Sigmoid colon (tissue), 7 donors: Measurements from ENCODE around the gene PRTFDC1. TPM values are rescaled to one million over a fixed set of nuclear protein-coding genes. Genes with fewer than 3 reads are reported as not detected.

Experiments used
- DNase-seq: peaks from one replicate; pipeline ENCODE4 v3.0.0-alpha.2; 2019
- H3K27ac ChIP-seq, 4 donors: fragments of 200-600 bp; sonication (generic); one replicate each; pipeline ENCODE4 v1.5.1; 2016 to 2019; ENCODE audit warnings: mild to moderate bottlenecking in 1 of 4
- H3K27me3 ChIP-seq, 3 donors: fragments of 200-600 bp; sonication (generic); one replicate each; pipeline ENCODE4 v1.5.1; 2019; ENCODE audit warnings: mild to moderate bottlenecking in 1 of 3
- H3K36me3 ChIP-seq, 4 donors: fragments of 200-600 bp; sonication (generic); one replicate each; pipeline ENCODE4 v1.5.1; 2016 to 2019
- H3K4me1 ChIP-seq, 4 donors: fragments of 200-600 bp; sonication (generic); one replicate each; pipeline ENCODE4 v1.5.1; 2017 to 2019
- H3K4me3 ChIP-seq, 4 donors: fragments of 200-600 bp; sonication (generic); one replicate each; pipeline ENCODE4 v1.5.1; 2017 to 2019; ENCODE audit warnings: mild to moderate bottlenecking in 2 of 4, moderate library complexity in 1 of 4
- H3K9me3 ChIP-seq, 4 donors: fragments of 200-600 bp in 3 of 4; sonication (generic) in 3 of 4; one replicate each; pipeline versions ENCODE4 v1.5.1 to v1.6.1; 2013 to 2019
- EP300 ChIP-seq, 4 donors: sonication (generic); formaldehyde crosslinking; IDR thresholded peaks; one replicate each; pipeline ENCODE4 v1.6.1; 2017; ENCODE audit warnings: antibody characterized with exemption in 4 of 4
- POLR2A ChIP-seq, 2 donors: fragments of 450-650 bp; IDR thresholded peaks; one replicate each; pipeline ENCODE4 v1.6.1; 2016; ENCODE audit warnings: antibody characterized with exemption in 2 of 2, mild to moderate bottlenecking in 2 of 2, moderate library complexity in 2 of 2
- POLR2AphosphoS5 ChIP-seq, 4 donors: sonication (generic); formaldehyde crosslinking; IDR thresholded peaks; one replicate each; pipeline ENCODE4 v1.6.1; 2017; ENCODE audit warnings: antibody characterized with exemption in 4 of 4
- WGBS, 2 donors: extraction: QIAGEN DNeasy Blood & Tissue Kit; methylation state at CpG; one replicate each; pipeline ENCODE4 v1.1.7; 2013; 5-methylcytosine and 5-hydroxymethylcytosine counted together
- intact Hi-C: fragments of 100-400 bp; cut with DNase I; formaldehyde crosslinking; loops from one replicate; pipeline ENCODE4 v1.15.1; 2023
- polyA plus RNA-seq, 3 donors: library from polyadenylated mRNA; stranded (reverse); fragments of 200-250 nt; gene quantifications; one replicate each; pipeline ENCODE4 v1.2.3, GENCODE V29; 2013
- total RNA-seq, 4 donors: library from RNA; depleted of rRNA; stranded (reverse); fragments of >200 nt; gene quantifications; one replicate each; pipeline ENCODE4 v1.1.0, GENCODE V29; 2016
- TF ChIP-seq, protein P1 (sequence below), 4 experiments: fragments of 450-650 bp in 3 of 4; fragments of 200-600 bp in 1 of 4; IDR thresholded peaks; one replicate each; pipeline ENCODE4 v1.5.1; 2016 to 2019; ENCODE audit warnings: antibody characterized with exemption in 4 of 4, mild to moderate bottlenecking in 3 of 4, moderate library complexity in 2 of 4
- donor health status: healthy with polysubstance abuse.
- donor health status: Bipolar disorder and iron deficiency.
- donor health status: healthy.

Gene PRTFDC1
- total and polyA plus RNA-seq, 7 donors: 6.0 to 17.2 (median 9.6) TPM

DNA sequence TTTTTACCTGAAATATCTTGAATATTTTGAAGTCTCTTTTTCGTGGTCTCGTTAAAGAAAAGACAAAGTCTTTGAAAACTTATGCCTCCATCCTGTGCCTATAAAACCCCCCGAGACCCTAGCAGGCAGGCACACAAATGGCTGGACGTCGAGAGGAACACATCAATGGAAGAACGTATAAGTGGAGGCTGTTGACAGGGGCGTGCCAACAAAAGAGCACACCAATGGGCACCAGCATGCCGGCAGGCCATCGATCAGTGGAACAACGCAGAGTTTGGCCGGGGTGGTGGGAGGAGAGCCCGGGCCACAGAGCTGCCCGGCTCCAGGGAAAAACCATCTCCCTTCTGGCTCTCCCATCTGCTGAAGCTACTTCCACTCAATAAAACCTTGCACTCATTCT lies 38.9 kb upstream of the PRTFDC1 start:
- Histone ChIP-seq H3K4me1 (no peaks in the 10 kb centered on the region), H3K36me3 (no peaks in the 10 kb centered on the region), H3K27ac (no peak overlapping the region), H3K27me3 (no peaks in the 10 kb centered on the region), H3K9me3 (no peaks in the 10 kb centered on the region), H3K4me3 (no peak overlapping the region)
- intact Hi-C loops: no loop called here
- no peak for DNase-seq
- WGBS, 2 donors: 94% methylated on average over 13 of the region's 13 CpGs
- TF ChIP-seq, protein P1, sequence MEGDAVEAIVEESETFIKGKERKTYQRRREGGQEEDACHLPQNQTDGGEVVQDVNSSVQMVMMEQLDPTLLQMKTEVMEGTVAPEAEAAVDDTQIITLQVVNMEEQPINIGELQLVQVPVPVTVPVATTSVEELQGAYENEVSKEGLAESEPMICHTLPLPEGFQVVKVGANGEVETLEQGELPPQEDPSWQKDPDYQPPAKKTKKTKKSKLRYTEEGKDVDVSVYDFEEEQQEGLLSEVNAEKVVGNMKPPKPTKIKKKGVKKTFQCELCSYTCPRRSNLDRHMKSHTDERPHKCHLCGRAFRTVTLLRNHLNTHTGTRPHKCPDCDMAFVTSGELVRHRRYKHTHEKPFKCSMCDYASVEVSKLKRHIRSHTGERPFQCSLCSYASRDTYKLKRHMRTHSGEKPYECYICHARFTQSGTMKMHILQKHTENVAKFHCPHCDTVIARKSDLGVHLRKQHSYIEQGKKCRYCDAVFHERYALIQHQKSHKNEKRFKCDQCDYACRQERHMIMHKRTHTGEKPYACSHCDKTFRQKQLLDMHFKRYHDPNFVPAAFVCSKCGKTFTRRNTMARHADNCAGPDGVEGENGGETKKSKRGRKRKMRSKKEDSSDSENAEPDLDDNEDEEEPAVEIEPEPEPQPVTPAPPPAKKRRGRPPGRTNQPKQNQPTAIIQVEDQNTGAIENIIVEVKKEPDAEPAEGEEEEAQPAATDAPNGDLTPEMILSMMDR (IDR thresholded peaks at IDR 0.05): no peak
- TF ChIP-seq EP300 (IDR thresholded peaks at IDR 0.05): no peak
- no peak for TF ChIP-seq POLR2AphosphoS5 (IDR thresholded peaks at IDR 0.05)
- TF ChIP-seq POLR2A (IDR thresholded peaks at IDR 0.05): no peak

GRCh38 chr10:24989867-24990266 lies 37.5 kb upstream of the PRTFDC1 start:
- TF ChIP-seq, protein P1 (IDR thresholded peaks at IDR 0.05): peak in 1 of 4 experiments; percentile 25
- TF ChIP-seq POLR2AphosphoS5 (IDR thresholded peaks at IDR 0.05): no peak
- WGBS, 2 donors: 28 to 41% methylated on average over 1 of the region's 1 CpG
- Histone ChIP-seq H3K4me1 (no peaks in the 10 kb centered on the region), H3K9me3 (no peaks in the 10 kb centered on the region), H3K27me3 (no peaks in the 10 kb centered on the region), H3K4me3 (no peak overlapping the region), H3K36me3 (no peaks in the 10 kb centered on the region), H3K27ac (no peak overlapping the region)
- intact Hi-C loops: loop anchor here (2.0 kb wide), 1 partner anchor 347 kb away; no protein-coding TSS in a partner anchor
- DNase-seq: no peak

GRCh38 chr10:24988831-24989640 lies 36.6 kb upstream of the PRTFDC1 start:
- intact Hi-C loops: loop anchor here (2.0 kb wide), 1 partner anchor 346 kb away; no protein-coding TSS in a partner anchor
- DNase-seq: no peak
- no peaks in the 10 kb centered on the region for H3K9me3 ChIP-seq
- no peaks in the 10 kb centered on the region for H3K4me1 ChIP-seq
- WGBS, 2 donors: 68 to 86% methylated on average over 12 of the region's 12 CpGs
- no peaks in the 10 kb centered on the region for H3K27me3 ChIP-seq
- H3K27ac ChIP-seq: no peak overlapping the region
- TF ChIP-seq POLR2AphosphoS5 (IDR thresholded peaks at IDR 0.05) (no peak), EP300 (IDR thresholded peaks at IDR 0.05) (no peak), POLR2A (IDR thresholded peaks at IDR 0.05) (no peak)
- TF ChIP-seq, protein P1 (IDR thresholded peaks at IDR 0.05): no peak
- no peaks in the 10 kb centered on the region for H3K36me3 ChIP-seq
- no peak overlapping the region for H3K4me3 ChIP-seq

DNA sequence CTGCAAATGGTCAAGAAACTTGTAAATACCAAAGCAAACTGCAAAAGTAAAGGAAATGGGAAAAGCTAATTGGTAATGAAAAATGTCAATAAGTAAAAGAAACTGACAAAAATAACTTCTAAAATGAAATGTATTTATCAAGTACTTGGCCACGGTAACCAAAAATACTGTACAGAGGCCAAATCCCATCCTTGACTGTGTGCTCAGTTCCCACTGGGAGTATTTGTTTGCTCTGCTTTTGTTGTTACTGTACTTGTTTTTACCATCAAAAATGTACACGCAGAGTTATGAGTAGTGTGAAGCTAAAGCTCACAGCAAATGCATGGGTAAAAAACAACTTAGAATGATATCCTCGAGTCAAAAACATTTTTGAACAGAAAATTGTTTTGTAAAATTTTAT lies 32.5 kb upstream of the PRTFDC1 start:
- Histone ChIP-seq H3K27ac (no peak overlapping the region), H3K4me1 (no peaks in the 10 kb centered on the region), H3K4me3 (no peak overlapping the region), H3K36me3 (no peaks in the 10 kb centered on the region), H3K9me3 (no peaks in the 10 kb centered on the region), H3K27me3 (no peaks in the 10 kb centered on the region)
- TF ChIP-seq POLR2AphosphoS5 (IDR thresholded peaks at IDR 0.05) (no peak), EP300 (IDR thresholded peaks at IDR 0.05) (no peak), POLR2A (IDR thresholded peaks at IDR 0.05) (no peak)
- TF ChIP-seq, protein P1 (IDR thresholded peaks at IDR 0.05): no peak
- intact Hi-C loops: no loop called here
- WGBS, 2 donors: 60 to 85% methylated on average over 3 of the region's 3 CpGs
- no peak for DNase-seq
